Fibroblast of villous mesenchyme (primary cell): Measurements from ENCODE around the gene UBL4B. TPM values are rescaled to one million over a fixed set of nuclear protein-coding genes. Genes with fewer than 3 reads are reported as not detected.

Source experiments
- DNase-seq: peaks from one replicate; pipeline ENCODE4 v3.0.0-alpha.2; 2010; ENCODE audit warnings: low read depth
- H3K4me3 ChIP-seq: 2 replicates; pipeline ENCODE4 v1.5.1; 2011; ENCODE audit warnings: low read depth, mild to moderate bottlenecking, low read length
- CTCF ChIP-seq: IDR thresholded peaks from 2 replicates; pipeline ENCODE4 v1.5.1; 2012; ENCODE audit warnings: low read depth, mild to moderate bottlenecking, low read length; ENCODE audit not compliant: insufficient read depth
- total RNA-seq: library from RNA; depleted of rRNA; stranded (reverse); fragments of >200 nt; gene quantifications from 2 replicates; pipeline ENCODE4 v1.2.3, GENCODE V29; 2012

UBL4B gene
- total RNA-seq, 1 donor = not detected

- H3K4me3 ChIP-seq = no peak overlapping the region
- DNase-seq = no peak
- TF ChIP-seq CTCF = no peak
Measured at GRCh38 chr1:110091791-110092190, 20.5 kb upstream of the UBL4B start.

DNA sequence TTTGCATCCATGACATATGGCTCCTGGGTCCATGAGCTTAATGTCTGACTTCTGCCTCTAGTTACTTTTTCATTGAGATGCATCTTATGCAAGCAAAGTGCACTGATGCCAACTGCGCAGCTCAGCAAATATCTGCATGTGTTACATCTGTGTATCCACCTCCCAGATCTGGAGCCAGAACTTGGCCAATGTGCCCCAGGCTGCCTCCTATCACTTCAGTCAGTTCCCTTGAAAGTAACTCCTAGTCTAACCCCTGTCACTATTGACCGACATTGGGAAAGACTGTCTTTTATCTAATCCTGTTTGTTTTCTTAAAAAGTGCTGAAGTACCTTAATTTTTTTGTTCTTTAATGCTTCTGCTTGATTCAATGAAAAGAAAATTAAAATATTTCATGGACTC, 19.3 kb upstream of the UBL4B start:
- DNase-seq = no peak
- no peak for TF ChIP-seq CTCF
- no peak overlapping the region for H3K4me3 ChIP-seq

- no peak overlapping the region for H3K4me3 ChIP-seq
- no peak for TF ChIP-seq CTCF
- no peak for DNase-seq
Measured at GRCh38 chr1:110094931-110095654, 17.1 kb upstream of the UBL4B start.

DNA sequence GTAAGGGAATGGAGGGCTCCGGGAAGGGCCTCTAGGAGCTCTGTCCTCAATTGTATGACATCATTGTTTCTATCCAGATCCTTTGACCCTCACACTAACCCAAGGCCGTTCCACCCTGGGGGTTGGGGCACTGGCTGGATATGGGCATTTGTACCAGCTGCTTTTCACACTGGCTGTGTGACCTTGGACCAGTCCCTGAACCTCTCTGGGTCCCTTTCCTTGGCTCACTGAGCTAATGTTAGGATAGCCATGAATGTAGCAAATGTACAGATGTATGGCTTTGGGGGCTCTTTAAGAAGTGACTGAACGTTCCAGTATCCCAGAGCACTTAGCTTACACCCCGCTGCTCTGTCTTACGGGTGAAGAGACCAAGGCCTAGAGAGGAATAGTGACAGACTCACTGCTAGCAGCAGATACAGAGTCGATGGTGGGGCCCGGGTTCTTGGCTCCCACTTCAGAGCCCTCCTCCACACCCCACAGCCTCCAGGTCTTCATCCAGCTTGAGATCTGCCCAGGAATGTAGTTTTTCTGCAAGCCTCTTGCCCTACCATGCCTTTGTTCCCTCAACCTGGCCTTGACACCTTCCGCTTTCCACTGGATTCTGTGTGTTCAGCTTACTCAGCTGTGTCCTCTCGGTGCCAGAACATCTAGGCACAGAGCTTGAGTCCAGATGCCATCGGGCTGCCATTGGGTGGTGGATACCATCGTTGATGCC, 14.6 kb upstream of the UBL4B start:
- TF ChIP-seq CTCF = no peak
- H3K4me3 ChIP-seq = no peak overlapping the region
- DNase-seq = no peak

DNA sequence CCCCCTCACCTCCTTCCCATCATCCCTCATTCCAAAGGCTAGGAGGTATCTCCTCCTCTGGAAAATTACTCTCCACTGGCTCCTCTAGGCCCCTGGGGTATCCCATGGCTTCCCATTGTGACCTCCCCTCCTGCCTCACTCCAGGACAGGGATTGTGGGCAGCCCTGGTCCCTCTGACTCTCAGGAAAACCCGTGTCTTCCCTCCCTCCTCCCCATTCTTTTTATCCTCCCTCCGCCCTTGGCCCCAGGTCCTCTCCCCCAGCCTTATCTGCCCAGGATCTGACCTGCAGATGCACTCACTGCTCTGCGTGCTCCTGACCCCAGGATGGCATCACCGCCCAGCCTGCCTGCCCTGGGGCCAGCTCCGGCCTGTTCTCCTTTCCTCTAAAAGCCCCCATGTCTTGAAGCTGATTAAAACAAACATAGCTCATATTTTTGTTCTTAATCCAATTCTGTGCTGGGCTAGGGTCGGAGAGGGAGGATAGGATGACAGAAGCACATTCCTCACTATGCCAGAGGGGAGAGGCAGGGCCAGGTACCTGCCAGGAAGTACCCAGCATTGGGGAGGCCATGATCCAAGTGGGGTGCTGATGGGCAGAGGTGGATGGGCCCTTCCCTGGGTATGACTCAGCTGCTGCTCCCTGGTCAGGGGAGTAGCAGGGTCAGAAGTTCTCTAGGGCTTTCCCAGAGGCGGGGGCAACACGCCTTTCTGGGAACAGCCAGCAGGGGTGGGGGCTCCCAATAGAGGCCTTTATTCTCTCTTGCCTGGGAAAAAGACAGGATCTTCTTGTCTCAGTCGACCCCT, 13.8 kb upstream of the UBL4B start:
- no peak overlapping the region for H3K4me3 ChIP-seq
- DNase-seq = no peak
- no peak for TF ChIP-seq CTCF

GRCh38 chr1:110100335-110100734, 11.9 kb upstream of the UBL4B start:
- DNase-seq = no peak
- no peak for TF ChIP-seq CTCF
- H3K4me3 ChIP-seq = no peak overlapping the region
